ENCODE data around the gene RAB44. TPM values are rescaled to one million over a fixed set of nuclear protein-coding genes. Genes with fewer than 3 reads are reported as not detected.
A peak's percentile ranks its signal among the peaks of the same experiment; 100 is the strongest.

Gene RAB44
- total and polyA plus RNA-seq, 2 of the 13 experiments (the other 11 are each of a cell fraction or from before 2014, with no cell fraction given), result not detected

DNA sequence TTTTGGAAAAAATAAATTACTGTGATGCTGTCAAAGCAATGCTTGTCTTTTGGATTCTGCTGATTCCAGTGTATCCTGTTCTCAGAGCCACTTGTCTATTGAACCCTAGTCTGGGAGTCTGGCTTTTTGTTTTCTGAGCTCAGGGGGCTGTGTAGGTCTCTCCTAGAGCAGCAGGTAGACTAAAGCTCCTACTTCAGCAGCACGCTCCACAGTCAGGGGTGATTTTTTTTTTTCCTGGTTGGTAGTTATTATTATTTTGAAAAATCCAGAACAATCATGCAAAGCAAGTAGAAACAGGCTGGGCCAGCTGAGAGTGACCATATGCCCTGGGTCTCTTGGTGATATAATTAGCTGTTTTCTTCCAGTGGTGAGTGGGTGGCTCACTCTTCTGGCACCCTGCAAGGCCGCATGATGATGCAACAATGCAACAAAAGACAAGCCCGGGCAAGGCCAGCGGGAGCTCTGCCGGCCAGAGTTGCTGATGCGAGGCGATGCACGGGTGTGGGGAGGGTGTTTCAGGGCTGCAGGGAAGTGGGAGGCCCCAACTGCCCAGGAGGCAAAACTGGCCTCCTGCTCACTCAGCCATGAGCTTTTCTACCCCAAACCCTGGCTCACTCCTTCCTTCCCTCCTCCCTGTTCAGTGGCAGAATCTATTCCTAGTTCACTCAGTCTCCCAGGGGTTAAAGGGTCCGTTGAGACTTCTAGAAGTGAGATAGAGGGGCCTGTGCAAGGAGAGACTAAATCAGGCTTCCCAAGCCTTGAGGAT lies 30.6 kb upstream of the RAB44 start (continued):
- TF ChIP-seq, protein P1, sequence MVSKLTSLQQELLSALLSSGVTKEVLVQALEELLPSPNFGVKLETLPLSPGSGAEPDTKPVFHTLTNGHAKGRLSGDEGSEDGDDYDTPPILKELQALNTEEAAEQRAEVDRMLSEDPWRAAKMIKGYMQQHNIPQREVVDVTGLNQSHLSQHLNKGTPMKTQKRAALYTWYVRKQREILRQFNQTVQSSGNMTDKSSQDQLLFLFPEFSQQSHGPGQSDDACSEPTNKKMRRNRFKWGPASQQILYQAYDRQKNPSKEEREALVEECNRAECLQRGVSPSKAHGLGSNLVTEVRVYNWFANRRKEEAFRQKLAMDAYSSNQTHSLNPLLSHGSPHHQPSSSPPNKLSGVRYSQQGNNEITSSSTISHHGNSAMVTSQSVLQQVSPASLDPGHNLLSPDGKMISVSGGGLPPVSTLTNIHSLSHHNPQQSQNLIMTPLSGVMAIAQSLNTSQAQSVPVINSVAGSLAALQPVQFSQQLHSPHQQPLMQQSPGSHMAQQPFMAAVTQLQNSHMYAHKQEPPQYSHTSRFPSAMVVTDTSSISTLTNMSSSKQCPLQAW (CRISPR knock-in tag; IDR thresholded peaks at IDR 0.05), result peak; percentile 94
- TF ChIP-seq, protein P2, sequence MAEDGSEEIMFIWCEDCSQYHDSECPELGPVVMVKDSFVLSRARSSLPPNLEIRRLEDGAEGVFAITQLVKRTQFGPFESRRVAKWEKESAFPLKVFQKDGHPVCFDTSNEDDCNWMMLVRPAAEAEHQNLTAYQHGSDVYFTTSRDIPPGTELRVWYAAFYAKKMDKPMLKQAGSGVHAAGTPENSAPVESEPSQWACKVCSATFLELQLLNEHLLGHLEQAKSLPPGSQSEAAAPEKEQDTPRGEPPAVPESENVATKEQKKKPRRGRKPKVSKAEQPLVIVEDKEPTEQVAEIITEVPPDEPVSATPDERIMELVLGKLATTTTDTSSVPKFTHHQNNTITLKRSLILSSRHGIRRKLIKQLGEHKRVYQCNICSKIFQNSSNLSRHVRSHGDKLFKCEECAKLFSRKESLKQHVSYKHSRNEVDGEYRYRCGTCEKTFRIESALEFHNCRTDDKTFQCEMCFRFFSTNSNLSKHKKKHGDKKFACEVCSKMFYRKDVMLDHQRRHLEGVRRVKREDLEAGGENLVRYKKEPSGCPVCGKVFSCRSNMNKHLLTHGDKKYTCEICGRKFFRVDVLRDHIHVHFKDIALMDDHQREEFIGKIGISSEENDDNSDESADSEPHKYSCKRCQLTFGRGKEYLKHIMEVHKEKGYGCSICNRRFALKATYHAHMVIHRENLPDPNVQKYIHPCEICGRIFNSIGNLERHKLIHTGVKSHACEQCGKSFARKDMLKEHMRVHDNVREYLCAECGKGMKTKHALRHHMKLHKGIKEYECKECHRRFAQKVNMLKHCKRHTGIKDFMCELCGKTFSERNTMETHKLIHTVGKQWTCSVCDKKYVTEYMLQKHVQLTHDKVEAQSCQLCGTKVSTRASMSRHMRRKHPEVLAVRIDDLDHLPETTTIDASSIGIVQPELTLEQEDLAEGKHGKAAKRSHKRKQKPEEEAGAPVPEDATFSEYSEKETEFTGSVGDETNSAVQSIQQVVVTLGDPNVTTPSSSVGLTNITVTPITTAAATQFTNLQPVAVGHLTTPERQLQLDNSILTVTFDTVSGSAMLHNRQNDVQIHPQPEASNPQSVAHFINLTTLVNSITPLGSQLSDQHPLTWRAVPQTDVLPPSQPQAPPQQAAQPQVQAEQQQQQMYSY (CRISPR knock-in tag; IDR thresholded peaks at IDR 0.05), result 0 out of 2 replicates have a peak, but pooled peaks have one; percentile 37
- peak; percentile 88 for TF ChIP-seq ZNF772 (CRISPR knock-in tag; IDR thresholded peaks at IDR 0.05)
- 0 out of 2 replicates have a peak, but pooled peaks have one; percentile 80 for TF ChIP-seq ZNF564 (CRISPR knock-in tag; IDR thresholded peaks at IDR 0.05)
- TF ChIP-seq, protein P3, sequence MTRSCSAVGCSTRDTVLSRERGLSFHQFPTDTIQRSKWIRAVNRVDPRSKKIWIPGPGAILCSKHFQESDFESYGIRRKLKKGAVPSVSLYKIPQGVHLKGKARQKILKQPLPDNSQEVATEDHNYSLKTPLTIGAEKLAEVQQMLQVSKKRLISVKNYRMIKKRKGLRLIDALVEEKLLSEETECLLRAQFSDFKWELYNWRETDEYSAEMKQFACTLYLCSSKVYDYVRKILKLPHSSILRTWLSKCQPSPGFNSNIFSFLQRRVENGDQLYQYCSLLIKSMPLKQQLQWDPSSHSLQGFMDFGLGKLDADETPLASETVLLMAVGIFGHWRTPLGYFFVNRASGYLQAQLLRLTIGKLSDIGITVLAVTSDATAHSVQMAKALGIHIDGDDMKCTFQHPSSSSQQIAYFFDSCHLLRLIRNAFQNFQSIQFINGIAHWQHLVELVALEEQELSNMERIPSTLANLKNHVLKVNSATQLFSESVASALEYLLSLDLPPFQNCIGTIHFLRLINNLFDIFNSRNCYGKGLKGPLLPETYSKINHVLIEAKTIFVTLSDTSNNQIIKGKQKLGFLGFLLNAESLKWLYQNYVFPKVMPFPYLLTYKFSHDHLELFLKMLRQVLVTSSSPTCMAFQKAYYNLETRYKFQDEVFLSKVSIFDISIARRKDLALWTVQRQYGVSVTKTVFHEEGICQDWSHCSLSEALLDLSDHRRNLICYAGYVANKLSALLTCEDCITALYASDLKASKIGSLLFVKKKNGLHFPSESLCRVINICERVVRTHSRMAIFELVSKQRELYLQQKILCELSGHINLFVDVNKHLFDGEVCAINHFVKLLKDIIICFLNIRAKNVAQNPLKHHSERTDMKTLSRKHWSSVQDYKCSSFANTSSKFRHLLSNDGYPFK (CRISPR knock-in tag; IDR thresholded peaks at IDR 0.05; ENCODE audit: borderline replicate concordance), result peak; percentile 66; the same call in 1 of the 2 replicates
- TF ChIP-seq, protein P4, sequence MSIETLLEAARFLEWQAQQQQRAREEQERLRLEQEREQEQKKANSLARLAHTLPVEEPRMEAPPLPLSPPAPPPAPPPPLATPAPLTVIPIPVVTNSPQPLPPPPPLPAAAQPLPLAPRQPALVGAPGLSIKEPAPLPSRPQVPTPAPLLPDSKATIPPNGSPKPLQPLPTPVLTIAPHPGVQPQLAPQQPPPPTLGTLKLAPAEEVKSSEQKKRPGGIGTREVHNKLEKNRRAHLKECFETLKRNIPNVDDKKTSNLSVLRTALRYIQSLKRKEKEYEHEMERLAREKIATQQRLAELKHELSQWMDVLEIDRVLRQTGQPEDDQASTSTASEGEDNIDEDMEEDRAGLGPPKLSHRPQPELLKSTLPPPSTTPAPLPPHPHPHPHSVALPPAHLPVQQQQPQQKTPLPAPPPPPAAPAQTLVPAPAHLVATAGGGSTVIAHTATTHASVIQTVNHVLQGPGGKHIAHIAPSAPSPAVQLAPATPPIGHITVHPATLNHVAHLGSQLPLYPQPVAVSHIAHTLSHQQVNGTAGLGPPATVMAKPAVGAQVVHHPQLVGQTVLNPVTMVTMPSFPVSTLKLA (IDR thresholded peaks at IDR 0.05), result no peak
- TF ChIP-seq, protein P5, sequence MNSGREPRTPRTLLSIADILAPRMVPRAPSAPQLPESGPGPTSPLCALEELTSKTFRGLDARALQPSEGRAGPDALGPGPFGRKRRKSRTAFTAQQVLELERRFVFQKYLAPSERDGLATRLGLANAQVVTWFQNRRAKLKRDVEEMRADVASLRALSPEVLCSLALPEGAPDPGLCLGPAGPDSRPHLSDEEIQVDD (CRISPR knock-in tag; IDR thresholded peaks at IDR 0.05; ENCODE audit: borderline replicate concordance), result no peak
- TF ChIP-seq POGZ (CRISPR knock-in tag; IDR thresholded peaks at IDR 0.05), result peak; percentile 90
- no peak for TF ChIP-seq ZNF253 (CRISPR knock-in tag; IDR thresholded peaks at IDR 0.05; ENCODE audit: borderline replicate concordance)
- TF ChIP-seq RBFOX2 (IDR thresholded peaks at IDR 0.05; ENCODE audit: low read depth, low read length), result peak; percentile 72
- no peak for TF ChIP-seq MAZ (IDR thresholded peaks at IDR 0.05; ENCODE audit: borderline replicate concordance, low read depth, low read length)
- peak; percentile 91 for TF ChIP-seq MAZ (CRISPR knock-in tag; IDR thresholded peaks at IDR 0.05; ENCODE audit: low read depth)
- TF ChIP-seq FOXK1 (CRISPR knock-in tag; IDR thresholded peaks at IDR 0.05; ENCODE audit: borderline replicate concordance, low read depth), result peak; percentile 91; the same call in 1 of the 2 replicates
- TF ChIP-seq HNRNPL (IDR thresholded peaks at IDR 0.05; ENCODE audit: low read depth, low read length), result peak; percentile 82; the same call in 1 of the 2 replicates
- peak; percentile 84; the same call in 1 of the 2 replicates for TF ChIP-seq DNMT1 (CRISPR knock-in tag; IDR thresholded peaks at IDR 0.05)
- TF ChIP-seq ZNF382 (CRISPR knock-in tag; IDR thresholded peaks at IDR 0.05; ENCODE audit: borderline replicate concordance), result no peak
- TF ChIP-seq PLRG1 (conservative IDR thresholded peaks at IDR 0.05), result no peak
- TF ChIP-seq GATAD2A (CRISPR knock-in tag; IDR thresholded peaks at IDR 0.05), result peak; percentile 100
